ENCODE data around the gene PRDM16.

The PRDM16 gene

DNA sequence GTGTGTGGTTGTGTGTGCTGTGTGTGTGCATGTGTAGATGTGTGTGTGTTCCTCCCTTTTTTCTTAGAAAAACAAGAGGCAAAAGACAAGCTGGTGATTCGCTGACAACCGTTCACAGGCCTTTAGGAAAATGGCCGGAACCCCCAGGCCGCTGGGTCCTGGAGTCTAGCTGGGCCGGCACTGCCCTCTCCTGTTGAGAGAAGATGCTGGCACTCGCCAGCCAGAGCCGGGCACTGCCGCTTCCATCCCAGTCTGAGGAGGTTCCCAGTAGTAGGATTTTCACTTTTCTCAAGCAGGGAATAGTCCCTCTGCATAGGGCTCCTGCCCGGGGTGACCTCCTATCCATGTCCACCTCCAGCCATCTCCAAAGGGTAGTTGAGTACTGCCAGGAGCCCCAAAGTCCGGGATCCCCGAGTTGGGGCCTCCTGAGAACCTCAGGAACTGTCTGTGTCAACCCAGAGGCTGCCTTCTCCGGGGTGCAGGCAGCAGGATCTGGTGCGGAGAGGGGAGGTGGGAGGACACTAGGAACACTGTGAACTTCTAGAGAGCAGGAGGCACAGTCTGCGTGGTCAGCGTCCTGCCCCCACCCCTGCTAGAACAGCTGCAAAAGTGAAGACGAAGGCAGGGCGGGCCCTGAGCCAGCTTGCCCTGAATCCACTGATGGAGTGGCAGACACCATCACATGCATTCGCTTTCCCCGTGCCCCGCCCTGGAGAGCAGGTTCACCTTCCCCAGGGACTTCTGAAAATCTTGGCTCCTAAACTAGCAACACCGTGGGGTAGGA, 341.3 kb downstream of the PRDM16 start:
- DNase-seq: no peak

DNA sequence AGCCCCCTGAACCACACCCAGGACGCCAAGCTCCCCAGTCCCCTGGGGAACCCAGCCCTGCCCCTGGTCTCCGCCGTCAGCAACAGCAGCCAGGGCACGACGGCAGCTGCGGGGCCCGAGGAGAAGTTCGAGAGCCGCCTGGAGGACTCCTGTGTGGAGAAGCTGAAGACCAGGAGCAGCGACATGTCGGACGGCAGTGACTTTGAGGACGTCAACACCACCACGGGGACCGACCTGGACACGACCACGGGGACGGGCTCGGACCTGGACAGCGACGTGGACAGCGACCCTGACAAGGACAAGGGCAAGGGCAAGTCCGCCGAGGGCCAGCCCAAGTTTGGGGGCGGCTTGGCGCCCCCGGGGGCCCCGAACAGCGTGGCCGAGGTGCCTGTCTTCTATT, 342.8 kb downstream of the PRDM16 start:
- no peak for DNase-seq

DNA sequence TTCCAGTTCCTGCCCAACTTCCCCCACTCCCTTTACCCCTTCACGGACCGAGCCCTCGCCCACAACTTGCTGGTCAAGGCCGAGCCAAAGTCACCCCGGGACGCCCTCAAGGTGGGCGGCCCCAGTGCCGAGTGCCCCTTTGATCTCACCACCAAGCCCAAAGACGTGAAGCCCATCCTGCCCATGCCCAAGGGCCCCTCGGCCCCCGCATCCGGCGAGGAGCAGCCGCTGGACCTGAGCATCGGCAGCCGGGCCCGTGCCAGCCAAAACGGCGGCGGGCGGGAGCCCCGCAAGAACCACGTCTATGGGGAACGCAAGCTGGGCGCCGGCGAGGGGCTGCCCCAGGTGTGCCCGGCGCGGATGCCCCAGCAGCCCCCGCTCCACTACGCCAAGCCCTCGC, 343.4 kb downstream of the PRDM16 start:
- no peak for DNase-seq

DNA sequence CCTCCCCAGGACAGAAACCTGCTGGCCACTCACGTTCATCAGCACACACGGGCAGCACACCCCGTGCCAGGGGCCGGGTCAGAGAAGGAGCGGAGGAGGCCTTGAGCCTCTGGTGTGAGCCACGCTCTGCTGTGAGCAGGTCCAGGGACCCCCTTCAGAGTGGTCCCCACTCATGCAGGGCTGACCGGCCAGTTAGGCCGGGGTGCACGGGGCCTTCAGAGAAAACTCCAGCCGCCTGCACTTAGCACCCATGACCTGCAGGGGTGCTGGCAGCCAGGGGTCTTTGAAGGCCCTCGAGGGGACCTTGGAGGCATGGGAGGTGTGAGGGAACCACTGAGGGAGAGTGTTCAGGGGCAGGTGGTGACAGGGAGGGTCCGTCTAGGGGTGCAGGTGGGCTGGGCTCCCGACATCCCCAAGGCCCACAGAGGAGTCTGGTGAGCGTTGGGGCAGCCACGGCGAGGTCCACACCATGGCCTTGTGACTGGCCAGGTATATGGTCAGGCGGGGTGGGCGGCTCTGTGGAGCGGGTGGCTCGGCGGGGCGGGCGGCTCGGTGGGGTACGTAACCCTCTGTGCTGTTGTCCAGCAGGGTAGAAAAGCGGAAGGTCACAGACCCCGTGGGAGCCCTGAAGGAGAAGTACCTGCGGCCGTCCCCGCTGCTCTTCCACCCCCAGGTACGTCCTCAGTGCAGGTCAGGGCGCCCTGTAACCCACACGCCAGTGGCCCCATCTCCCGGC, 345.1 kb downstream of the PRDM16 start:
- DNase-seq: no peak

DNA sequence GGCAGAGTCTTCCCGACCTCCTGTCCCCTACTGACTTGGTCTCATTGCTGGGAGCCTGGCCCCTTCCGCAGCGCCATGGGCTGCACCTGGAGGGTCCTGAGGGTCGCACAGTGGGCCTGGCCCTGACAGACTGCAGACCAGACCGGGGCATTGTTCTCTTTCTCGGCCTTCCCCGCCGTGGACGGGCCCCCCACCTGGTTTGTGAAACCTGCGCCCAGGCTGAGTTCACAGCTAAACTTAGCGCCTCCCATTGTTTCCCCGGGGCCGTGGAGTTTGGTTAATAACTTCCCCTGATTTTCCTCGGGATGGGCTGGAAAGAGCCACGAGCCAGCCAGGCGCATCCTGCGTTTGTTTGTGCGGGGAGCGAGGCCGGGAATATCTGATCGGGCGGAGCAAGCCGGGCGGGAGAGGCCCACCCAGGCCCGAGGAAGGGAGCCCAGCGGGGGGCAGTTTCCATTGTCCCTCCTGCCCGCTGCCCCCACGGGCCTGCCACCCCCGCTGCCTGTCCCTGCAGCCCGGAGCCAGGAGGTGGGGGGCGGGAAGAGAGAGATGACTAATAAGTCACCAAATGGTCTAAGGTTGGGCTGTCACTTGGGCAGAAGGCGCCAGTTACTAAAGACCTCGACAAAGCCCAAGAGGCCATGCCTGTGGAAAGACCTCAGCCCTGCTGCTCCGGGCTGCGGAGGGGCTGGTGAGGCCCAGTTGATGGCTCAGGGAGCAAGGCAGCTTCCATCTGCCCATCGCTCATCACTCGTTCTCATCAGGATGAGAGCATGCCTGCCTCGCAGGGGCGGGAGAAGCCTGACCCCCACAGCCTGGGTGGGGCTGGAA, 346.5 kb downstream of the PRDM16 start:
- DNase-seq: no peak

DNA sequence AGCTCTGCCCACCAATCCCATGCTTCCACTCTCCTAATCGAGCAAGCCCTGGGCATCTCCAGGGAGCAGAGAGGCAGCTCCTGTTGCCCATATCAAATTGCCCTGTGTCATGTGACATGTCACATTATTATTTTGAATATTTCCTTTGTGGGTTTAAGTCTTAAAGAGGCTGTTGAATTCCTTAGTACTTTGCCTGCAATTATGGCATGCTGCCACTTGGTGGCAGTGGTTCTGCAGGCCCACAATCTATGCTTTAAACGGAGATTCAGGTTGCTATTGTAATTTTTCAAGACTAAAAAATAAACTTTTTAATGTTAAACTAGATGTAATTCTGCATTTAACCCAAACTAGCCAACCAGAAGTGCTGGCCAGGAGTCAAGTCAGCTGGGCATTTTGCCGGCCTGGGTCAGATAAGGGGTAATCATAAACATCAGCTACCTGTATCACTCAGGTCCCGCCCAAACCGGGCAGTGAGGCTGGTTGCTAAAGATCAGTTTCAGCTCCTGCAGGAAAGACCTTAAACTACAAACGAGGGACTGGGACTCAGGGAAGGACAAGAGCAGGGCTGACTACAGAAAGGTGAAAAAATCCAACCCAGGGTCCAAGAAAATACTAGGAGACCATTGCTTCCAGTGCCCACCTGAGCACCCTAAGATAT, 348.2 kb downstream of the PRDM16 start:
- no peak for DNase-seq

DNA sequence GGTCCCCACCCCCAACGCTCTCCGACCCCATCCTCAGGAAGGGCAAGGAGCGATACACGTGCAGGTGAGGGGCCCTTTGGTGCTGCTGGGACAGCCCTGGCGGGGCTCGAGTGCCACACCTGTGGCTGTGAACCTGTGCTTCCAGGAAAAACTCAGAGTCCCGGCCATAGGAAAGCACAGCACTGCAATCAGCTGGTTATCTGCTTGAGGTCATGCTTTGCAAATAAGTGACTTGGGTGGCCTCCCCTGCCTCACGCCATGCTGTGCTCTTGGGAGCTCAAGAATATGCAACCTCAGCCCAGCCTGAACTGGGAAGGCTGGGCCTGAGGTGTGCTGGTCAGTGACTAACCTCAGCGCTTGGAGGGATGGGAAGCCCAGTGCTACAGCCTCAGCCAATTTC, 348.9 kb downstream of the PRDM16 start:
- no peak for DNase-seq

DNA sequence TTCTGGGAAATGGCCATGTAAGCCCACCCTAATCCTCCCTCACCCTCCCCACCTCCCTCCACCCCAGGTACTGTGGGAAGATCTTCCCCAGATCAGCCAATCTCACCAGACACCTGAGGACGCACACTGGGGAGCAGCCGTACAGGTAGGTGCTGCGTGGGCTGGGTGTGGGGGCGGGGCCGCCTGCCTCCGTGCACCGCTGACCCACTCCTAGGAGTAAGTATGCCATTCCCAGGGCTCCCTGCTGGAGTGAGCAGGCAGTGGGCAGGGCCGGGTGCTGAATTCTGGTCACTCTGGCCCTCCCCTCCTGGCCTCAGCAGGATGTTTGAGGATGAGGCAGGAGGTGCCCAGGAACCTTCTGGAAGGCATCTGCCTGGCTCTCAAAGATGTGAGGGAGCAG, 349.6 kb downstream of the PRDM16 start:
- DNase-seq: no peak

DNA sequence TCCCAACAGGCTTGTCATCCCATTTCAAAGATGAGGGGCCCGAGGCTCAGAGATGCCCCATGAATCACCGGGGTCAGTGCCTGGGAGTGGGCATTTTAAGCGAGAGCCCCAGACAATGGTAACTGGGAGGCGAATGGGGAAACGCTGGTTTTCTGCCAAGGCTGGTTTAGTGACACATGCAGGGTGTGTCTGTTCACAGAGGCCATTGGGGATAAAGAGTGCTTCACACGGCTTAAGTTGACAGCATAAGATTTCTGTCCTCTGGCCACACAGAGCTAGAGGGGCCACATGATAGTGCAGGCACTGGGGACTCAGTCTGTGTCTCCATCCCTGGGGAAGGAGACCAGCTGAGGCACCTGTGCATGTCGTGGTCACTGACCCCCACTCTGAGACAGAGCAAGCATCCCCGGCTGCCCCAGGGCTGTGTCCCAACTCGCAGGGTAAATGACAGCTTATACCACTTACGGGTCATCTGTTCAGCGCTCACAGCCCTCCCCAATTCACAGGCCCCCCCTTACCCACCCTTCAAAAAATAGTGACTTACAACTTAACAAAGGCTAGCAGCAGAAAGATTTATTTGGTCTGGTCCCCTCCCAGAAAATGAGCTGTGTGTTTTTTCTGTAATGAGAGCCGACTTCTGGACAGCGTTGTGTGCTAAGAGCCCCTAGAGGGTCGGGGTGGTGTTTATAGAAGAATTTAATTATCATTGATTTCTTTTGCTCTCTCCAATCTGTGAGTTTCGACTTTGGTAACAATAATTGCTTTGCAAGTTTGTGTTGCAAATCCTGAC, 350.6 kb downstream of the PRDM16 start:
- DNase-seq: no peak

DNA sequence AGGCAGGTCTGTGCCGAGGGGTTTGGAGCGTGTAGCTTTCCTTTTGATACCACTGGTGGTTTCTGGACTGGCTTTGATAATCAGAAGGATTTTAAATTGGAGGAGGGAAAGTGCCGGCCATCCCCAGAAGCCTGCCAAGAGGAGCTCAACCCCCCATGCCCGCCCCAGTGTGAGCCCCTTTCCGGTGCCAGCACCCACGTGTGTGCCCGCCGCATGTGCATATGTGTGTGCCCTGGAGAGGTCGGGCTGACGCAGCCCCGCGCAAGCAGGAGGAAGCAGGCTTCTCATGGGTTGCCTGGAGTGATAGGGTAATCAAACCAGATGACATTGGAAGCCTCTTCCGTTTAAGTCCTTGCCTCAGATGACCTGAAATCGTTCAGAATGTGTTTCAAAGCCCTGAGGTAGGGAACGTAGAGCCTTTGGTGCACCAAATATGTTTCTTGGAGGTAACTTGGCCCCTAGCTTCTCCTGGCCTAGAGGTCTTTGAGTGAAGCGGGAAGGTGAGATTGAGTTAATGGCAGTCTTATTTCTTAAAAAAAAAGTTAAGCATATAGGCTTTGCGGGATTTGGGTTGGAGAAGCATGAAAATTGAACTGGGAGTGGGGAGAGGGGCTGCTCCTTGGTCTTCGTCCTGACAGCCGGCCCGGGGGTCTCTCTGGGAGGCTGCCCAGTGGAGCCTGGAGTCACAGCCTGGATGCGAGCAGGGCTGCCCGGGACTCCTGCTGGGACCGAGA, 351.4 kb downstream of the PRDM16 start:
- no peak for DNase-seq

DNA sequence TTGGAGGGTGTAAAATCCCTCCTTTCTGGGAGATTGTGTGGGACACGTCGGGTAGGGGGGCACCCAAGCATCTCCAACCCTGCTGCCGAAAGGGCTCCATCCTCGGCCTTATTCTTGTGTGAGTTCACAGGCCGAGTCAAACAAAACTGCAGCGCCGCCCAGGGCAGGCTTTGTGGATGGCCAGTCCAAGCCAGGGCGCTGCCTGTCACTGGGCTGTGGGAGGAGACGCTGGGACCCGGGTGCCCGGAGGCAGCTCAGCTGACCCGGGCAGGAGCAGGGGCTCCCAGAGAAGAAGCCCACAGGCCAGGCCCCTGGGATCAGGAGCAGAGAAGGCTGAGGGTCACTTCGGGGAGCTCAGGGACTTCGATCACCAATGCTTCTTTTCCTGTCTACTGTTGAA, 353.6 kb downstream of the PRDM16 start:
- no peak for DNase-seq

DNA sequence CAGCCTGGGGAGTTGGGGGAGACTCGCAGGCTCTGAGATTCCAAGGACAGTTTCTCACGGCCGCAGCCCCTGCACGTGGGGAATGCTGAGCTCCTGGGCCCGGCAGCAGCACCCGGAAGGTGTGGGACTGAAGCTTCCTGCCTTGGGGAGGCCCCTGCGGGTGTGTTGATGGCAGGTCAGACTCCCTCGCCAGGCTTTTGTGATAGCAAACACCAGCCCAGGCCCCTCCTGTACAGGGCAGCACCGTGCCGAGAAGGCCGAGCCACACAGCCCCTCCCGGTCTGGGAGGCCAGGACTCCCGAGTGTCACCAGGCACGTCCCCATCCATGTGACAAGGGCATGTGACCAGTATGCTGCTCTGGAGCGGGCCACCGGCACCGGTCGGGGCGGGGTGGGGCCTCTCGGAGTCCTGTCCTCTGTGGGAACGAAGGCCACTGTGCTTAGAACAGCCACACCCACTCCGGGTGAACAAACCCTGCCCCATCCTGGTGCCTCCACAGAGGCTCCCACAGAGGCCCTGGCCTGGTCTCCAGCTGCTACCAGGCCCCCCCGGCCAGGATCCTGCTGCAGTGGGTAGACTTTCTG, 354.3 kb downstream of the PRDM16 start:
- DNase-seq: no peak

DNA sequence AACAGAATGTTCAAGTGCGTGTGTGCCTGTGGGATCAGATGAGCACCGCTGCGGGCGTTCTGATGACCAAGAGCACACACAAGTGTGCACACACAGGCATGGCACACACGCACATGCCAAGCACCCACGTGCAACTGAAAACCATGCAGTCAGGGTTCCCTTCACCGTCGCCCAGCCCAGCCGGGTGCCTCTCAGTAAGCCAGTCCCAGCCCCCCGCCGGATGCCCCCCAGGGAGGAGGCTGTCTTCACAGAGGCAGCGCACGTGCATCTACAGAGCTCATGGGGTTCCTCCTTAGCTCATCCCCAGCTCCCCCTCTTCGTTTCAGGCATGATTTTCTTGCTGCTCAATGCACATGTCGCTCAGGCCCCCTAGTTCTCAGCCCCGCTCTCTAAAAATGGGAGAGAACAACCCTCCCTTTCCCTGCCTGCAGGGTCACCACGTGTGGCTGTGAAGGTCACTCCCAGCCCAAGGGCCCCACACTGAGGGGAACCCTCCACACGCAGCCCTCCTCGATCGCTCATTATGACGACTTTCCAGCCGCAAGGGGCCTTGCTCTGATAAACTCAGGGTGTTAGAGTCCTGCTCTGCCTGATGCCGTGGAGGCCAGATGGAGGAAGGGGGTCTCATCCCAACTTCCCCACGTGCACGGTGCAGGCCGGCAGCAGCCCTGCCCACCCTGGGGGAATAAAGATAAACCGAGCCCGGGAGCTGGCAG, 355.1 kb downstream of the PRDM16 start:
- DNase-seq: no peak

DNA sequence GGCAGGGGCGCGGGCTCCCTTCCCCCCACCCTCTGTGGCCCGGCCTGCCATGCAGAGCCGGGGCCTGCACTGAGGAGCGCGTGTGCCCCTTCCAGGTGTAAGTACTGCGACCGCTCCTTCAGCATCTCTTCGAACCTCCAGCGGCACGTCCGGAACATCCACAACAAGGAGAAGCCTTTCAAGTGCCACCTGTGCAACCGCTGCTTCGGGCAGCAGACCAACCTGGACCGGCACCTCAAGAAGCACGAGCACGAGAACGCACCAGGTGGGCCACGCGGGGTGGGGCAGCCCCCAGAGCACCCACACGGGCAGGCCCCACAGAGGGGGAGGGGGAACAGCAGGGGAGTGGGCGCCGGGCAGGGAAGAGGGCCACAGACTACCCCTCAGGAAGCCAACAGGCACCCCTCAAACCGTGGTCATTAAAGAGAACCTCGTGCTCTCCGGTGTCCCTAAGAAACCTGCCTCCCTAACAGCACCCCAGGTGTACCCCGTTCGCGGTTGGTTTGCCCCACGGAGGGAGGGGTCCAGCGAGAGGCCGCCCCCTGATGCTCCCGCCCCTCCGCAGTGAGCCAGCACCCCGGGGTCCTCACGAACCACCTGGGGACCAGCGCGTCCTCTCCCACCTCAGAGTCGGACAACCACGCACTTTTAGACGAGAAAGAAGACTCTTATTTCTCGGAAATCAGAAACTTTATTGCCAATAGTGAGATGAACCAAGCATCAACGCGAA, 356.6 kb downstream of the PRDM16 start:
- no peak for DNase-seq

DNA sequence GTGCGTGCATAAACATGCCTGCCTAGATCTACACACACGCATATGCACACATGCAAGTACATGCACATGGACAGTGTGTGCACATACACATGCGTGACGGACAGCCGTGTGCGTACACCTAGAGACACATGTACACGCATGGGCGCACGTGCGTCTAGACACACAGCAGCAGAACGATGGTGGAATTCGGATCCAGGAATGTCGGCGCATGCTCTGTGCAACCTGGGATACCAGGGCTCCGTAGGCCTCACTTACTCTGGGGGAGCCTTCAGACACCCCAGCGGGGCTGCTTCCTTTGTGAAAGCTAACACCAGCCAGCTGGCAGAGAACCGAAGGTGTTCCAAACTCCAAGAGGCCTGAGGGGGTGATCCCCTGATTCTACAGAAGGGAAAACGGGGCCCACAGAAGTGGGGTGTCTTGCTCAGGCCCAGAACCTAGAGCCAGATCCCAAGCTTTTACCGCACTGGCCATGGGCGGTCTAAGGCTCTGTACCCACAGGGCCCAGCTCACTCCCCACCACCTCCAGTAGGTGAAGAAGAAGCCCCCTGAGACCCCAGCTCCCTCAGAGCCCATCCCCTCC, 358.0 kb downstream of the PRDM16 start:
- no peak for DNase-seq

DNA sequence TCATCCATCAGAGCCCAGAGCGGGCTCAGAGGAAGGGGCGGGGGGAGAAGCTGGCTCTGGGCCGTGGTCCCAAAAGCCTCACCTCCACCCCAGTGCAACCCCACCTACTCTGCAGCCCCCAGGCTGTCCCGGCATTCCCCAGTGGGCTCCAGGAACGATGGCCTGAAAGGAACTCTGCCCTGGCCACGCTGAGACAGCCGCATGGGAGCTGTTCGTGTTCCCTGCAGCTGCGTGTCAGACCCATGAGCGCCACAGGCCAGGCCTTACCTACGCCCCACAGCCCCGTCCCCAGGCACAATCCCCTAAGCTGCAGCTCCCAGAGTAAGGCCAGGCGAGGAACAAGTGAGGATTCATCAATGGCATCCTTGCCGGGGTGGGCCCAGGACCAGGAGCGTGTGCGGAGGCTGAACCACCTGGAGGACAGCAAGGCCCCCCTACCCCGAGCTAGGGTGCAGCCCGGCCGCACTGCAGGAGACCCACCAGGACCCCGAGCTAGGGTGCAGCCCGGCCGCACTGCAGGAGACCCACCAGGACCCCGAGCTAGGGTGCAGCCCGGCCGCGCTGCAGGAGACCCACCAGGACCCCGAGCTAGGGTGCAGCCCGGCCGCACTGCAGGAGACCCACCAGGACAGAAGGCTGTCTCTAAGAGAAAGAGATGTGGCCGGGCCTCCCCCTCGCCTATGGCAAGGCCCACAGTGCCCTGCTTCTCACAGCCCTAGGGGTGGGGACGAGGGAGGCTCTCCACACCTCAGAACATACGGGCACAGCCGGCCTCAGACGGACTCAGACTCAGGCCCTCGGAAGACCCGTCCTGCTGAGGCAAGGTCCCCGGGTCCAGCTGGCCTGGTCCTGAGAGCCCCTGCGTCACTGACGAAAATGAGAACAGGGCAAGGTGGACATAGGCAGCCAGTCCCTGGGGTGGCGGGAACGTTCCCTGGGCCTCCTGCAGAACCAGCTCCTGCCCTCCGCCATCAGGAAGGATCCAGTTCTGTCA, 359.0 kb downstream of the PRDM16 start:
- no peak for DNase-seq

DNA sequence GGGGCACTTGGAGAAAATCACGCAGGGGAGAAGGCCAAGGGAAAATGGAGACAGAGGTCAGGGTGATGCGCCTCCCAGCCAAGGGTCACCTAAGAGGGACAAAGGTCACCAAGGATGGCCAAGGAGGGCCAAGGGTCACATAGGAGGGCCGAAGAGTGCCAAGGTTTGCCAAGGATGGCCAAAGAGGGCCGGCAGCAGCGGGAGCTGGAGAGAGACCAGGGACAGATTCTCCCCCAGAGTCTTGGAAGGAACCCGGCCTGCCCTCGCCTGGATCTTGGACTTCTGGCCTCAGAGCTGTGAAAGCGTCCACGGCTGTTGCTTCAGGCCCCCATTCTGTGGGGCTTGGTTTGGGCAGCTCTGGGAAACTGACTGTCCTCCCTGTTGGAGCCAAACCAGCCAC, 359.9 kb downstream of the PRDM16 start:
- no peak for DNase-seq

DNA sequence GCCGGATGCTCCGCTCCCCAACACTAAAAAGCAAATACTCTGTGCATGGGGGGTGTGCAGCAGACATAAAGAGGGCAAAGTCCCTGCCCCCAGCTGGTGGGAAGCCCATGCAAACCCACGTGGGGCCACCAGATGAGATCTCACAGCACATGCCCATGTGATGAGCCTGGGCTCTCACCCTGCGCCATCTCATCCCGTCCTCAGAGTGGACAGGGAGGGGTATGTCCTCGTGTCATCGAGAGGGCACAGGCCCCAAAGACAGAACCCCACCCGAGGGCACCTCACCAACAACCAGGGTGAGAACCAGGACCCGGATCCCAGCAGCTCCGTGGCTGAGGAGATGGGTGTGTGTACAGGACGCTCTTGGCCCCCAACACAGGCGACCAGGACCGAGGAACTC, 360.3 kb downstream of the PRDM16 start:
- DNase-seq: no peak
